ENCODE measurements around the gene SLC45A2. TPM values are rescaled to one million over a fixed set of nuclear protein-coding genes. Genes with fewer than 3 reads are reported as not detected.
"Not testable (repeated sequence)": the region's sequence is repeated elsewhere in the genome, so short reads cannot be mapped to it uniquely, and the experiment has no call there.

SLC45A2 gene
- total RNA-seq, 3 donors from 2014 or later = not detected

DNA sequence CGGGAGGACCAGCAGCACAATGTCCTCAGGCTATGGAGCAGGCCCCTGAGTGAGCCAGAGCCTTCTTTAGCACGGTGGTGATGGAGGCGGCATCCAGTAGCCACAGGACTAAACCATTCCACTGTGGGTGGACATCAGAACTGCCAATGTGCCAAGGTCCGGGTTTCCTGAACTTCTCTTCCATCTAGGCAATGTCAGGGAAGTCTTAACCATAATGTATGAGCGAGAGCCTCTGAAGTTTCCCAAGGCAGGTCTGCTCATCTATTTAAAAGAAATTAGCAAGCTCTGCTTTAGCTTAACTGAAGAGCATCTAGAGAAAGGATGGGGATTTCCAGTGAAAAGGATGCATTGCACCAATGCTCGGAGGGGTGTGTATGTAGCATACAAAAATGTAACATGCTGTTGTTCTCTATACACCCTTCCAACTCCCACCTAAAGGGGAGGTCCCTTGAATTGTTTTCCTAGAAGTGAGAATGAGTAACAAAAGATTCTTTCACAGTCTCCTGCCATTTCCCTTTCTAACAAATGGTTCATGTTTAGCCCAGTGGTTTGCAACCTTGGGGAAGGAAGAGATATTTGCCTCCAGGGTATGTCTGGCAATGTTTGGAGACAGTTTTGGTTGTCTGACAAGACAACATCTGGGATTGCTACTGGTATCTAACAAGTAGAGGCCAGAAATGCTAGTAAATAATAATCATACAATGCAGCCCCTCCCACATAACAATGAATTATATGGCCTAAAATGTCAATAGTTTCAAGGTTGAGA lies 54.4 kb downstream of the SLC45A2 start:
- H3K9me3 ChIP-seq = no peaks in the 10 kb centered on the region
- no peaks in the 10 kb centered on the region for H3K4me1 ChIP-seq
- H3K36me3 ChIP-seq = no peaks in the 10 kb centered on the region
- no peak overlapping the region for H3K4me3 ChIP-seq
- intact Hi-C loops (cut with DNase I; ENCODE audit: low total_unique reads) = loop anchor here (10.0 kb wide), 1 partner anchor 1375 kb away; no protein-coding TSS in a partner anchor
- no peaks in the 10 kb centered on the region for H3K27me3 ChIP-seq
- DNase-seq (ENCODE audit: low spot score in 2 of 2) = no peak
- TF ChIP-seq POLR2AphosphoS5 (IDR thresholded peaks at IDR 0.05) (no peak), POLR2A (IDR thresholded peaks at IDR 0.05) (no peak)
- H3K27ac ChIP-seq = no peak overlapping the region

GRCh38 chr5:33928283-33928682 lies 56.2 kb downstream of the SLC45A2 start:
- intact Hi-C loops (cut with DNase I; ENCODE audit: low total_unique reads) = loop anchor here (10.0 kb wide), 1 partner anchor 1377 kb away; no protein-coding TSS in a partner anchor
- TF ChIP-seq POLR2A (IDR thresholded peaks at IDR 0.05) = no peak
- no peak for TF ChIP-seq POLR2AphosphoS5 (IDR thresholded peaks at IDR 0.05)
- TF ChIP-seq, protein P1, sequence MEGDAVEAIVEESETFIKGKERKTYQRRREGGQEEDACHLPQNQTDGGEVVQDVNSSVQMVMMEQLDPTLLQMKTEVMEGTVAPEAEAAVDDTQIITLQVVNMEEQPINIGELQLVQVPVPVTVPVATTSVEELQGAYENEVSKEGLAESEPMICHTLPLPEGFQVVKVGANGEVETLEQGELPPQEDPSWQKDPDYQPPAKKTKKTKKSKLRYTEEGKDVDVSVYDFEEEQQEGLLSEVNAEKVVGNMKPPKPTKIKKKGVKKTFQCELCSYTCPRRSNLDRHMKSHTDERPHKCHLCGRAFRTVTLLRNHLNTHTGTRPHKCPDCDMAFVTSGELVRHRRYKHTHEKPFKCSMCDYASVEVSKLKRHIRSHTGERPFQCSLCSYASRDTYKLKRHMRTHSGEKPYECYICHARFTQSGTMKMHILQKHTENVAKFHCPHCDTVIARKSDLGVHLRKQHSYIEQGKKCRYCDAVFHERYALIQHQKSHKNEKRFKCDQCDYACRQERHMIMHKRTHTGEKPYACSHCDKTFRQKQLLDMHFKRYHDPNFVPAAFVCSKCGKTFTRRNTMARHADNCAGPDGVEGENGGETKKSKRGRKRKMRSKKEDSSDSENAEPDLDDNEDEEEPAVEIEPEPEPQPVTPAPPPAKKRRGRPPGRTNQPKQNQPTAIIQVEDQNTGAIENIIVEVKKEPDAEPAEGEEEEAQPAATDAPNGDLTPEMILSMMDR (IDR thresholded peaks at IDR 0.05) = no peak
- H3K4me3 ChIP-seq = no peak overlapping the region
- no peaks in the 10 kb centered on the region for H3K9me3 ChIP-seq
- no peak for DNase-seq (ENCODE audit: low spot score in 2 of 2)
- H3K36me3 ChIP-seq = no peaks in the 10 kb centered on the region
- no peaks in the 10 kb centered on the region for H3K4me1 ChIP-seq
- no peak overlapping the region for H3K27ac ChIP-seq
- no peaks in the 10 kb centered on the region for H3K27me3 ChIP-seq

- Histone ChIP-seq H3K27me3 (no peaks in the 10 kb centered on the region), H3K9me3 (no peaks in the 10 kb centered on the region), H3K36me3 (no peaks in the 10 kb centered on the region), H3K4me1 (no peaks in the 10 kb centered on the region), H3K27ac (no peak overlapping the region), H3K4me3 (no peak overlapping the region)
- no peak for DNase-seq (ENCODE audit: low spot score in 2 of 2)
- intact Hi-C loops (cut with DNase I; ENCODE audit: low total_unique reads) = loop anchor here (10.0 kb wide), 1 partner anchor 1377 kb away; no protein-coding TSS in a partner anchor
- TF ChIP-seq POLR2A (IDR thresholded peaks at IDR 0.05) = no peak
- TF ChIP-seq, protein P1 (IDR thresholded peaks at IDR 0.05) = no peak
These were observed 56.8 kb downstream of the SLC45A2 start for GRCh38 chr5:33927685-33928084.

DNA sequence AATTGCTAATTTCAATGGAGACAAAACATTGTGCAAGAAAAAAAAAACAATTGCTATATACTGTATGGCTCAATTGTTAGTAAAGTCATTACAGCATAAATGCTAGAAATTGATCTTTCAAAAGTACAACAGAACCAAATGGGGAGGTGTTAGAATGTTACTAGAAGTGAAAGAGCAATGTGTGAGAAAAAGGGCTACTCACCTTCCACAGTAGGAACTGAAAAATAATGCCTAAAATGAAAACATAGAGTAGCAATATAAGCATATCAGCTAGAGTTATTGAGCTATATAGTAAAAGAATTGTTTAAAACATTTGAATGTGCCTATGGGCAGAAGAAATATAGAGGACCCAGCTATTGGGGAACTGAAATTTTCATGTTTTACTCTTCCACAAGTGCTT lies 59.2 kb downstream of the SLC45A2 start:
- no peak overlapping the region for H3K4me3 ChIP-seq
- intact Hi-C loops (cut with DNase I; ENCODE audit: low total_unique reads) = loop anchor here (10.0 kb wide), 1 partner anchor 1380 kb away; no protein-coding TSS in a partner anchor
- DNase-seq (ENCODE audit: low spot score in 2 of 2) = no peak

GRCh38 chr5:33921002-33921401 lies 63.5 kb downstream of the SLC45A2 start:
- Histone ChIP-seq H3K27me3 (no peaks in the 10 kb centered on the region), H3K27ac (no peak overlapping the region), H3K4me3 (no peak overlapping the region), H3K4me1 (no peaks in the 10 kb centered on the region), H3K9me3 (peaks cover under 1 to 4% of the 10 kb centered on the region in 2 donors), H3K36me3 (no peaks in the 10 kb centered on the region)
- TF ChIP-seq POLR2AphosphoS5 (IDR thresholded peaks at IDR 0.05) = no peak
- TF ChIP-seq, protein P1 (IDR thresholded peaks at IDR 0.05) = no peak
- no peak for TF ChIP-seq POLR2A (IDR thresholded peaks at IDR 0.05)
- no peak for DNase-seq (ENCODE audit: low spot score in 2 of 2)
- intact Hi-C loops (cut with DNase I; ENCODE audit: low total_unique reads) = loop anchor here (10.0 kb wide), 1 partner anchor 1384 kb away; no protein-coding TSS in a partner anchor

More for the DNA sequence above, 59.2 kb downstream of the SLC45A2 start:
- Histone ChIP-seq H3K27ac (no peak overlapping the region), H3K27me3 (no peaks in the 10 kb centered on the region), H3K36me3 (no peaks in the 10 kb centered on the region), H3K4me1 (no peaks in the 10 kb centered on the region), H3K9me3 (no peaks in the 10 kb centered on the region)
- no peak for TF ChIP-seq POLR2A (IDR thresholded peaks at IDR 0.05)
- TF ChIP-seq, protein P1 (IDR thresholded peaks at IDR 0.05) = no peak
- TF ChIP-seq POLR2AphosphoS5 (IDR thresholded peaks at IDR 0.05) = no peak

DNA sequence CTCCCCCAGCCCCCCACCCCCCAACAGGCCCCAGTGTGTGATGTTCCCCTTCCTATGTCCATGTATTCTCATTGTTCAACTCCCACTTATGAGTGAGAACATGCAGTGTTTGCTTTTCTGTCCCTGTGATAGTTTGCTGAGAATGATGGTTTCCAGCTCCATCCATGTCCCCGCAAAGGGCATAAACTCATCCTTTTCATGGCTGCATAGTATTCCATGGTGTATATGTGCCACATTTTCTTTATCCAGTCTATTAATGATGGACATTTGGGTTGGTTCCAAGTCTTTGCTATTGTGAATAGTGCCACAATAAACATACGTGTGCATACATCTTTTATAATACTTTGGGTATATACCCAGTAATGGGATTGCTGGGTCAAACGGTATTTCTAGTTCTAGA lies 69.6 kb downstream of the SLC45A2 start:
- DNase-seq (ENCODE audit: low spot score in 2 of 2); H3K9me3 ChIP-seq; H3K36me3 ChIP-seq; H3K27ac ChIP-seq; H3K4me3 ChIP-seq; H3K4me1 ChIP-seq; intact Hi-C loops (cut with DNase I; ENCODE audit: low total_unique reads); H3K27me3 ChIP-seq: not testable (repeated sequence)

DNA sequence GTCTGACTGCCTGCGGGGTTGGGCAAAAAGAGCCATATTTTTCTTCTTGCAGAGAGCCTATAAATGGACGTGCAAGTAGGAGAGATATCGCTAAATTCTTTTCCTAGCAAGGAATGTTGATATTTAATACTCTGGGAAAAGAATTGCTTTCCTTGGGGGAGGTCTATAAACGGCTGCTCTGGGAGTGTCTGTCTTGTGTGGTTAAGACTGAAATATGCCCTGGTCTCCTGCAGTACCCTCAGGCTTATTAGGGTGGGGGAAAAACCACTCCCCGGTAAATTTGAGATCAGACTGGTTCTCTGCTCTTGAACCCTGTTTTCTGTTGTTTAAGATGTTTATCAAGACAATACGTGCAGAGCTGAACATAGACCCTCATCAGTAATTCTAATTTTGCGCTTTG lies 78.2 kb downstream of the SLC45A2 start:
- H3K9me3 ChIP-seq = peaks cover 14 to 36% of the 10 kb centered on the region in 2 donors
- intact Hi-C loops (cut with DNase I; ENCODE audit: low total_unique reads); H3K36me3 ChIP-seq; H3K27me3 ChIP-seq; H3K4me1 ChIP-seq; DNase-seq (ENCODE audit: low spot score in 2 of 2); H3K27ac ChIP-seq; H3K4me3 ChIP-seq: not testable (repeated sequence)

Measured in breast epithelium (tissue), 4 donors.